ES-I3 (cell line): Measurements from ENCODE around the gene REC8.

ENCODE experiments used
- H3K36me3 ChIP-seq: 2 replicates; pipeline ENCODE4 v1.6.1; 2013; ENCODE audit warnings: mild to moderate bottlenecking, low read length, control low read depth, moderate library complexity; ENCODE audit not compliant: insufficient read depth
- H3K4me1 ChIP-seq: 2 replicates; pipeline ENCODE4 v1.6.1; 2013; ENCODE audit warnings: mild to moderate bottlenecking, control low read depth, low read length; ENCODE audit not compliant: insufficient read depth
- H3K9ac ChIP-seq: 2 replicates; pipeline ENCODE4 v1.6.1; 2013; ENCODE audit warnings: low read depth, mild to moderate bottlenecking, low read length, moderate library complexity
- H3K9me3 ChIP-seq: 2 replicates; pipeline ENCODE4 v1.6.1; 2013; ENCODE audit warnings: mild to moderate bottlenecking, low read length, moderate library complexity; ENCODE audit not compliant: control insufficient read depth, insufficient read depth

Gene REC8

GRCh38 chr14:24159777-24160498, 11.9 kb upstream of the REC8 start:
- Histone ChIP-seq H3K36me3 (peaks cover 20% of the 10 kb centered on the region), H3K9ac (no peak overlapping the region), H3K4me1 (peaks cover 5% of the 10 kb centered on the region; the same call in 1 of the 2 replicates), H3K9me3 (no peaks in the 10 kb centered on the region)

- H3K36me3 ChIP-seq, result peaks cover 20% of the 10 kb centered on the region
- H3K9ac ChIP-seq, result no peak overlapping the region
- no peaks in the 10 kb centered on the region for H3K9me3 ChIP-seq
- H3K4me1 ChIP-seq, result peaks cover 5% of the 10 kb centered on the region; the same call in 1 of the 2 replicates
Observed at GRCh38 chr14:24160499-24160849, 11.4 kb upstream of the REC8 start.

- Histone ChIP-seq H3K36me3 (peaks cover 16% of the 10 kb centered on the region), H3K4me1 (peaks cover 5% of the 10 kb centered on the region; the same call in 1 of the 2 replicates), H3K9me3 (no peaks in the 10 kb centered on the region), H3K9ac (peak within 1 kb of the TSS; percentile 49)
Observed at GRCh38 chr14:24160850-24161804, 10.8 kb upstream of the REC8 start, which contains the start of gene IRF9. Gene IRF9 (plus strand): TSS chr14:24161265. CDS start chr14:24162145, 880 bp downstream.

DNA sequence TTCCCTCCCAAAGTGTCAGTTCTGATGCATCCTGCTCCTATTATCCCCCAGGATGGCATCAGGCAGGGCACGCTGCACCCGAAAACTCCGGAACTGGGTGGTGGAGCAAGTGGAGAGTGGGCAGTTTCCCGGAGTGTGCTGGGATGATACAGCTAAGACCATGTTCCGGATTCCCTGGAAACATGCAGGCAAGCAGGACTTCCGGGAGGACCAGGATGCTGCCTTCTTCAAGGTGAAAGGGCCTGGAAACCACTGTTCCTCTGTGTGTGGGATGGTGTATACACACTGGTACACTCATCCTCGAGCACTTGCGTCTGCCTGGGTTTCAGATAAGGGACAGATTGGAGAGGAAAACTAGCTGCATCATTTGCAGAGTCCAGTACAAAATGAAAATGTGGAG, 9.8 kb upstream of the REC8 start:
- Histone ChIP-seq H3K4me1 (peaks cover 5% of the 10 kb centered on the region; the same call in 1 of the 2 replicates), H3K9ac (no peak overlapping the region), H3K9me3 (no peaks in the 10 kb centered on the region), H3K36me3 (peaks cover 13% of the 10 kb centered on the region)

DNA sequence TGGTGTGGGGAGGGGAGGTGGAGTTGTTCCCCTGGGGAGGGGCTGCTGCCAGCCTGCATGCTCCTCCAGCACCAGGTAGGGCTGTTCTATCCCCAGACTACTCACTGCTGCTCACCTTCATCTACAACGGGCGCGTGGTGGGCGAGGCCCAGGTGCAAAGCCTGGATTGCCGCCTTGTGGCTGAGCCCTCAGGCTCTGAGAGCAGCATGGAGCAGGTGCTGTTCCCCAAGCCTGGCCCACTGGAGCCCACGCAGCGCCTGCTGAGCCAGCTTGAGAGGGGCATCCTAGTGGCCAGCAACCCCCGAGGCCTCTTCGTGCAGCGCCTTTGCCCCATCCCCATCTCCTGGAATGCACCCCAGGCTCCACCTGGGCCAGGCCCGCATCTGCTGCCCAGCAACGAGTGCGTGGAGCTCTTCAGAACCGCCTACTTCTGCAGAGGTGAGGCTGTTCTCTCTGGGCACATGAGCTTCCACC, 7.3 kb upstream of the REC8 start:
- Histone ChIP-seq H3K4me1 (peaks cover 5% of the 10 kb centered on the region; the same call in 1 of the 2 replicates), H3K9ac (no peak overlapping the region), H3K36me3 (peaks cover 3% of the 10 kb centered on the region), H3K9me3 (no peaks in the 10 kb centered on the region)

DNA sequence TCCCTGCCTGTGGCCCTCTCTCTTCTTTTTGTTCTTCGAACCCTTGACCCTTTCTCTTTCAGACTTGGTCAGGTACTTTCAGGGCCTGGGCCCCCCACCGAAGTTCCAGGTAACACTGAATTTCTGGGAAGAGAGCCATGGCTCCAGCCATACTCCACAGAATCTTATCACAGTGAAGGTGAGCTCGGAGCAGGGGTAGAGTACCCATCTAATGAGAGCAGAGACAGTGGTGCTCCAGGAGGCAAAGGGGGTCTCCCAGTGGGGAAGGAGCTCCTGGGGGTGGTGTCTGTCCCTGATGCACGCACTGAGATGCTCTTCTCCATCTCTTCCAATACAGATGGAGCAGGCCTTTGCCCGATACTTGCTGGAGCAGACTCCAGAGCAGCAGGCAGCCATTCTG, 6.1 kb upstream of the REC8 start:
- no peak overlapping the region for H3K9ac ChIP-seq
- H3K4me1 ChIP-seq, result peaks cover 5% of the 10 kb centered on the region; the same call in 1 of the 2 replicates
- H3K36me3 ChIP-seq, result no peaks in the 10 kb centered on the region; the same call in none of the 2 replicates
- no peaks in the 10 kb centered on the region for H3K9me3 ChIP-seq

DNA sequence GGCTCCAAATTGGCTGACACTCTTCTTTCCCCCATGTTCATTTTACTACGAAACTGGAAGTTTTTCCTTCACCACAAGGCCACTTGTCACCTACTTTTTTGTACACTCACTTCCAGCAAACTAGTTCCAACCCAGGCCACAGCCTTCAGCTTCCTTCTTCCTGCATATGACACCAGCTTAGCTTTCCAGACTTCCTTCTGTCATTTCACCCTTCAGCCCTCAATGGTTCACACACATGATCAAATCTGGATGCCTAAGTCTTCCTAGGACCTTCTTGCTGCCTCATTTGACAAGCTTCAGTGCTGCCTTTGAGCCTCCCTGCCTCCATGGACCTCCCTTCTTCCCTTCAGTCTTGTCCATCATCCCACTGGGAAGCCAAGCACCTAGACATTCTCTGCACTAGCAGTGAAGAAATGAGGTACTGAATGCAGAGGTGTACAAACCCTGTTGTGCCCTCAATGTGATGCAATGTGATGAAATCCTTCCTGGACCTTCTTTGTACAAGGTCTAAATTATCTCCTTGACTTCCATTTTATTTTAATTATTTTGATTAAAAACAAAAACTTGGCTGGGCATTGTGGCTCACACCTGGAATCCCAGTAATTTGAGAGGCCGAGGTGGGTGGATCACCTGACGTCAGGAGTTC, 4.3 kb upstream of the REC8 start:
- no peaks in the 10 kb centered on the region for H3K9me3 ChIP-seq

DNA sequence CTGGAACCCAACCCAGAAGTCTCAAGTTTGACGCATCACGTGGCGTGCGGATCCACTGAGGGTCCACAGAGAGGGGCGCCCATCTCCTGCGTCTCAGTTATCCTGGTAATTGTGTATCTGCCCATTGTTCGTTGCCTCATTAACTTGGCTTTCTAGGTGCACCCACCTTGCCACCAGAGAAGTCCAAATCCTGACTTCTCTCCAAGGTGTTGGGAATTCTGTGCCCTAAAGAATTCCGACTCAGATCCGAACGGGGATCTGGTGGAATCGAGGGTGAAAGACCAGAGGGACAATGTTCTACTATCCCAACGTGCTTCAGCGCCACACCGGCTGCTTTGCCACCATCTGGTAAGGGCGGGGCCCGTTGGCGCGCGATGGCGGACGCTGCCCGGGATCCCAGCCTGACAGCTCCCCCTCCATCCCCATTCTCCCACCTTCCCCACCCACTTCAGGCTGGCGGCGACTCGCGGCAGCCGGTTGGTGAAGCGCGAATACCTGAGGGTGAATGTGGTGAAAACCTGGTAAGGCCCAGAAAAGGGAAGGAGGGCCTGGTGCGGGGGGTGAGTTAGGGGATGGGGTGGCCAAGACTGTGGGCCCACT, 481 bp downstream of the REC8 start:
- no peaks in the 10 kb centered on the region for H3K4me1 ChIP-seq
- H3K9ac ChIP-seq, result peak overlapping the region; percentile 69
- H3K9me3 ChIP-seq, result no peaks in the 10 kb centered on the region
- no peaks in the 10 kb centered on the region for H3K36me3 ChIP-seq

More for the DNA sequence above, 4.3 kb upstream of the REC8 start:
- Histone ChIP-seq H3K9ac (no peak overlapping the region), H3K36me3 (no peaks in the 10 kb centered on the region; the same call in none of the 2 replicates), H3K4me1 (no peaks in the 10 kb centered on the region)

GRCh38 chr14:24172871-24173281, 996 bp downstream of the REC8 start:
- H3K4me1 ChIP-seq, result no peaks in the 10 kb centered on the region
- H3K9ac ChIP-seq, result peak overlapping the region; percentile 69; the same call in 1 of the 2 replicates
- no peaks in the 10 kb centered on the region for H3K36me3 ChIP-seq
- H3K9me3 ChIP-seq, result no peaks in the 10 kb centered on the region

DNA sequence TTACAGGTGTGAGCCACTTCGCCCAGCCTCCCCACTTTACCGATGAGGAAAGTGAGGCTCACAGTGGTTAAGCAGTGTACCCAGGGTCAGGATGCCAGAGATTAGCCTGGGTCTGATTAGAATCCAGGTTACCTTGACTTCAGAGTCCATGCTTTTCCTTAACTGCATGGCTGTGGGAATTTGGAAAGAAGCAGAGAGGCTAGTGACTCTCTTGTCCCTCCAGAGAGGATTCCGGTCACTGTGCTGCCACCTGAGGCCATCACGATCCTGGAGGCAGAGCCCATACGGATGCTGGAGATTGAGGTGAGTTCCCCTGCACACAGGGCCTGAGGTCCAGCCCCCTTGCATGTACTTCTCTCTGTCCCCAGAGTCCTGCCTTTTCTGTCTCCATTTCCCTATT, 4.7 kb downstream of the REC8 start:
- Histone ChIP-seq H3K9ac (no peak overlapping the region), H3K36me3 (peaks cover 9% of the 10 kb centered on the region), H3K9me3 (no peaks in the 10 kb centered on the region), H3K4me1 (no peaks in the 10 kb centered on the region)

DNA sequence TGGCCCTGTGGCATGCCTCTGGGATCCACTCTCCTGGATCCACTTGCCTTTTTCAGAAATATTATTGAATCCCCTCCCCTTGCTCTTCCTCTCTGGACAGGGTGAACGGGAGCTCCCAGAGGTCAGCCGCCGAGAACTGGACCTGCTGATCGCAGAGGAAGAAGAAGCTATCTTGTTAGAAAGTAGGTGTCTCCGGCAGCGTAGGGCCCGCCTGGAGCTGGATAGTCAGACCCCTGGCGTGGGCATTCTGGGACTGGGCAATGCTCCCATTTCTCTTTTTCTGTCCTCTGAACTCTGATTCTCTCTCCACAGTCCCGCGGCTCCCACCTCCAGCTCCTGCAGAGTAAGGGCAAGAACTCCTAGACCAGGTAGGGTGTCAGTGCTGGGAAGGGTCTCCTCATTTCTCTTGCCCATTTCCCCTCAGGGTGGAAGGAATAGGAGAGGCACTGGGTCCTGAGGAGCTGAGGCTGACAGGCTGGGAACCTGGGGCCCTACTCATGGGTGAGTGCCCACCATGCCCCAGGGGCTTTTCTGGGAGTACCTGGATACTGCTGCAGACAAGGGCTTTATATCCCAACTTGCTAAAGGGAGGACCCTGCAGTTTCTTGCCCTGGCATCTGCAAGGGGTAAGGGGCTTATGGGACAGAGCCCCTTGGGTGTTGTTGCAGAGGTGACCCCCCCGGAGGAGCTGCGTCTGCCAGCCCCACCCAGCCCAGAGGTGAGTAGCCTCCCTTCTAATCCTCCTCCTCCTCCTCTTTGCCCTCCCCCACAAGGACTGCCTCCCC, 5.4 kb downstream of the REC8 start:
- Histone ChIP-seq H3K4me1 (no peaks in the 10 kb centered on the region), H3K36me3 (peaks cover 9% of the 10 kb centered on the region), H3K9me3 (no peaks in the 10 kb centered on the region), H3K9ac (no peak overlapping the region)

DNA sequence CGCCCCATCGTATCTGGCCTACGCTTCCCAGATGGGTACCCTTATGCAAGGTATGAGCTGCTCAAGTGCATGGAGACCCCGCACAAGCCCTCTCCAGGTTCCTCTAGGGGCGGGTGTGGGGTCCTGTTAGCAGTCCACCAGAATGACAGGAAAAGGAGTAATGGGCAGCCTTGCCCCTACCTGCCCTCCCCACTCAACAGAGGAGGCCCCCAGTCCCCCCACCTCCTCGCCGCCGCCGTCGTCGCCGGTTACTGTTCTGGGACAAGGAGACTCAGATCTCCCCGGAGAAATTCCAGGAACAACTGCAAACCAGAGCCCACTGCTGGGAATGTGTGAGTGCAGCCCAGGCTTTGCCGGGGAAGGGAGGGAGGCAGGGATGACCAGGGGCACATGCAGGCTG, 6.0 kb downstream of the REC8 start:
- Histone ChIP-seq H3K36me3 (peaks cover 9% of the 10 kb centered on the region), H3K9me3 (no peaks in the 10 kb centered on the region), H3K9ac (no peak overlapping the region), H3K4me1 (no peaks in the 10 kb centered on the region)

- H3K9ac ChIP-seq, result no peak overlapping the region
- H3K9me3 ChIP-seq, result no peaks in the 10 kb centered on the region
- H3K36me3 ChIP-seq, result peaks cover 9% of the 10 kb centered on the region
- no peaks in the 10 kb centered on the region for H3K4me1 ChIP-seq
Observed at GRCh38 chr14:24178399-24179178, 6.7 kb downstream of the REC8 start.
